A673 (cell line): Measurements from ENCODE around the gene UBA52. TPM values are rescaled to one million over a fixed set of nuclear protein-coding genes. Genes with fewer than 3 reads are reported as not detected.
A peak's percentile ranks its signal among the peaks of the same experiment; 100 is the strongest.

Experiments
- BruUV-seq: library from RNA; stranded (reverse); fragments of 400-500 nt; replicated peaks from 2 replicates; lab custom pipeline; 2021; lab: Mats Ljungman, UMichigan
- CTCF ChIA-PET: fragments of 300-600 bp; sonication (Branson Sonifier 250); formaldehyde crosslinking; loops from one replicate; lab custom pipeline; 2022; ENCODE audit warnings: antibody characterized with exemption; lab: Charles Lee
- POLR2A ChIA-PET: fragments of 300-600 bp; sonication (Branson Sonifier 250); formaldehyde crosslinking; loops from one replicate; lab custom pipeline; 2022; ENCODE audit warnings: antibody characterized with exemption; ENCODE audit not compliant: low non-redundant PET; lab: Charles Lee
- DNase-seq: peaks from one replicate; pipeline ENCODE4 v3.0.0-alpha.2; 2015; ENCODE audit warnings: low spot score
- H3K27ac ChIP-seq: fragments of 200-600 bp; sonication (generic); 2 replicates; pipeline ENCODE4 v1.5.1; 2016; ENCODE audit warnings: mixed run types, low read depth, mild to moderate bottlenecking, mixed read lengths, antibody characterized with exemption, low read length; ENCODE audit not compliant: poor library complexity, severe bottlenecking
- H3K27me3 ChIP-seq: fragments of 200-600 bp; sonication (generic); replicated peaks from 2 replicates; pipeline ENCODE4 v1.6.1; 2017; ENCODE audit warnings: mixed run types, low read depth, mild to moderate bottlenecking, mixed read lengths, antibody characterized with exemption, low read length; ENCODE audit not compliant: insufficient read depth, poor library complexity
- H3K36me3 ChIP-seq: fragments of 200-600 bp; sonication (generic); 2 replicates; pipeline ENCODE4 v1.6.1; 2016; ENCODE audit warnings: mixed run types, mild to moderate bottlenecking, mixed read lengths, antibody characterized with exemption, low read length; ENCODE audit not compliant: insufficient read depth, poor library complexity, severe bottlenecking
- H3K4me1 ChIP-seq: fragments of 200-600 bp; sonication (generic); 2 replicates; pipeline ENCODE4 v1.6.1; 2017; ENCODE audit warnings: mixed run types, mild to moderate bottlenecking, mixed read lengths, antibody characterized with exemption, low read length; ENCODE audit not compliant: insufficient read depth, poor library complexity, severe bottlenecking
- H3K4me3 ChIP-seq: fragments of 200-600 bp; sonication (generic); 2 replicates; pipeline ENCODE4 v1.5.1; 2016; ENCODE audit warnings: low read depth, mixed run types, mild to moderate bottlenecking, mixed read lengths, low read length; ENCODE audit not compliant: poor library complexity, severe bottlenecking
- H3K9me3 ChIP-seq: fragments of 200-600 bp; sonication (generic); 2 replicates; pipeline ENCODE4 v1.6.1; 2016; ENCODE audit warnings: mixed run types, low read depth, mild to moderate bottlenecking, mixed read lengths, antibody characterized with exemption, low read length; ENCODE audit not compliant: poor library complexity, severe bottlenecking
- EZH2 ChIP-seq: fragments of 200-600 bp; sonication (generic); IDR thresholded peaks from 2 replicates; pipeline ENCODE4 v1.6.1; 2017; ENCODE audit warnings: borderline replicate concordance, low read depth, mild to moderate bottlenecking, mixed read lengths, antibody characterized with exemption, low read length; ENCODE audit not compliant: poor library complexity, severe bottlenecking
- intact Hi-C: fragments of 100-400 bp; cut with micrococcal nuclease; formaldehyde crosslinking; loops from one replicate; pipeline ENCODE4 v1.10.0; 2022; ENCODE audit not compliant: unreplicated experiment
- total RNA-seq: library from RNA; stranded (reverse); gene quantifications from 2 replicates; pipeline ENCODE4 v1.2.3, GENCODE V29; 2021
- TF ChIP-seq, protein P1 (sequence below): fragments of 300-800, 200-600 bp; sonication (generic); conservative IDR thresholded peaks from 2 replicates; pipeline ENCODE4 v1.5.1; 2017; ENCODE audit warnings: low read depth, mild to moderate bottlenecking, antibody characterized with exemption, low read length, moderate library complexity, mixed read lengths

The UBA52 gene
- total RNA-seq, 1 experiment from 2014 or later, result 1,348 TPM

- DNase-seq, result no peak
- intact Hi-C loops, result no loop called here
- no peaks in the 10 kb centered on the region for H3K27me3 ChIP-seq
- H3K27ac ChIP-seq, result no peak overlapping the region
- ChIA-PET POLR2A (no interaction called here), CTCF (interaction anchor here (0.6 kb wide), 1 partner anchor 295 kb away, joined by 4 read pairs; no protein-coding TSS in a partner anchor)
- H3K9me3 ChIP-seq, result no peaks in the 10 kb centered on the region
- no peaks in the 10 kb centered on the region for H3K36me3 ChIP-seq
- H3K4me3 ChIP-seq, result no peak overlapping the region
- no peaks in the 10 kb centered on the region for H3K4me1 ChIP-seq
- no peak for TF ChIP-seq EZH2
- TF ChIP-seq, protein P1, sequence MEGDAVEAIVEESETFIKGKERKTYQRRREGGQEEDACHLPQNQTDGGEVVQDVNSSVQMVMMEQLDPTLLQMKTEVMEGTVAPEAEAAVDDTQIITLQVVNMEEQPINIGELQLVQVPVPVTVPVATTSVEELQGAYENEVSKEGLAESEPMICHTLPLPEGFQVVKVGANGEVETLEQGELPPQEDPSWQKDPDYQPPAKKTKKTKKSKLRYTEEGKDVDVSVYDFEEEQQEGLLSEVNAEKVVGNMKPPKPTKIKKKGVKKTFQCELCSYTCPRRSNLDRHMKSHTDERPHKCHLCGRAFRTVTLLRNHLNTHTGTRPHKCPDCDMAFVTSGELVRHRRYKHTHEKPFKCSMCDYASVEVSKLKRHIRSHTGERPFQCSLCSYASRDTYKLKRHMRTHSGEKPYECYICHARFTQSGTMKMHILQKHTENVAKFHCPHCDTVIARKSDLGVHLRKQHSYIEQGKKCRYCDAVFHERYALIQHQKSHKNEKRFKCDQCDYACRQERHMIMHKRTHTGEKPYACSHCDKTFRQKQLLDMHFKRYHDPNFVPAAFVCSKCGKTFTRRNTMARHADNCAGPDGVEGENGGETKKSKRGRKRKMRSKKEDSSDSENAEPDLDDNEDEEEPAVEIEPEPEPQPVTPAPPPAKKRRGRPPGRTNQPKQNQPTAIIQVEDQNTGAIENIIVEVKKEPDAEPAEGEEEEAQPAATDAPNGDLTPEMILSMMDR, result no peak
- no TSS peak for BruUV-seq
Observed at GRCh38 chr19:18551631-18552030, 20.0 kb upstream of the UBA52 start.

GRCh38 chr19:18557411-18558201 lies 14.1 kb upstream of the UBA52 start, which contains the start of gene KXD1:
Gene KXD1, plus strand, starts transcription at chr19:18557870. Its CDS starts 4,187 bp downstream, at chr19:18562057.
- POLR2A ChIA-PET, result interaction anchor here (0.7 kb wide), 3 partner anchors 14 to 139 kb away, joined by 7 to 16 read pairs (median 10); partner anchors contain the start of gene UBA52
- TF ChIP-seq EZH2, result no peak
- TF ChIP-seq, protein P1, result no peak
- no peaks in the 10 kb centered on the region for H3K27me3 ChIP-seq
- peak within 1 kb of the TSS; percentile 87 for H3K4me3 ChIP-seq
- H3K9me3 ChIP-seq, result no peaks in the 10 kb centered on the region
- intact Hi-C loops, result loop anchor here (1.0 kb wide), 1 partner anchor 35 kb away; the partner anchor contains the start of gene ELL
- peak within 1 kb of the TSS; percentile 85 for H3K27ac ChIP-seq
- H3K4me1 ChIP-seq, result peaks cover 4% of the 10 kb centered on the region
- no TSS peak for BruUV-seq
- peak; percentile 99 for DNase-seq
- peaks cover 9% of the 10 kb centered on the region for H3K36me3 ChIP-seq
- CTCF ChIA-PET, result interaction anchor here (0.7 to 1.0 kb wide), 3 partner anchors 73 to 369 kb away, joined by 3 to 4 read pairs (median 3); no protein-coding TSS in a partner anchor

- no TSS peak for BruUV-seq
Observed at GRCh38 chr19:18558202-18558555, 13.5 kb upstream of the UBA52 start.

More at GRCh38 chr19:18558202-18558555, 13.5 kb upstream of the UBA52 start:
- CTCF ChIA-PET, result interaction anchor here (0.6 to 1.0 kb wide), 4 partner anchors 15 to 289 kb away, joined by 3 to 10 read pairs (median 4); partner anchors contain the start of gene ELL
- TF ChIP-seq EZH2, result no peak
- TF ChIP-seq, protein P1, result no peak
- intact Hi-C loops, result no loop called here
- H3K4me3 ChIP-seq, result peak overlapping the region; percentile 87
- H3K36me3 ChIP-seq, result peaks cover 15% of the 10 kb centered on the region
- no peak for DNase-seq
- peak overlapping the region; percentile 85 for H3K27ac ChIP-seq
- H3K4me1 ChIP-seq, result peaks cover 4% of the 10 kb centered on the region
- H3K27me3 ChIP-seq, result no peaks in the 10 kb centered on the region
- no peaks in the 10 kb centered on the region for H3K9me3 ChIP-seq
- POLR2A ChIA-PET, result no interaction called here
